Measurements from ENCODE around the gene KDM5A. TPM values are rescaled to one million over a fixed set of nuclear protein-coding genes. Genes with fewer than 3 reads are reported as not detected.
"Not testable (repeated sequence)": the region's sequence is repeated elsewhere in the genome, so short reads cannot be mapped to it uniquely, and the experiment has no call there.

Gene KDM5A
- total and polyA plus RNA-seq, 2 donors (not counting 1 experiment from before 2014, with no cell fraction given): 24.4 to 54.5 TPM

DNA sequence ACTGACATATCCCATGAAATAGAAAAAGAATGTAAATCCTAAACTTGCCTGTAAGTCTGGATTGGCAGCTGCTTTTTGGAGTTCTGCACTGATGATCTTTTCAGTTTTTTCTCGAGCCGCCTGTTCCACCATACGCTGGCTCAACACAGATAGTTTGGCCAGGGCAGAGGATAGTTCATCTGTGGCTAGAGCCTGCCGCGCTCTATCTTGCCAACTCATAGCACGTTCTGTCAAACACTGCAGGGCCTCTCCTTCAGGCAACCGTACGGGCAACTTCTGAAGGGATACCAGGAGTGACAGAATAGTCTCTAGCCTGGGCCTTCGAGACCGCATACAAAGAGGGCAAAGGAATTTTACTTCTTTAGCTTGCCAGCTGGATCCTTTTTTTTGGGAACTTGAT lies 81.7 kb downstream of the KDM5A start:
- Histone ChIP-seq H2AFZ (ENCODE audit: low read length) (no peak overlapping the region), H3K4me2 (ENCODE audit: extremely low read depth, insufficient read depth, low read length) (no peak overlapping the region), H3K9ac (ENCODE audit: insufficient read depth, low read length) (no peak overlapping the region), H4K20me1 (ENCODE audit: control insufficient read depth, extremely low read depth, insufficient read depth, low read length) (no peaks in the 10 kb centered on the region), H3K27ac (ENCODE audit: insufficient read depth, low read length) (no peak overlapping the region), H3K4me3 (replicated peaks in 1 of 4; ENCODE audit: control extremely low read depth in 1 of 4, insufficient read depth in 1 of 4, low read depth in 3 of 4, low read length in 4 of 4) (no peak overlapping the region), H3K27me3 (ENCODE audit: control insufficient read depth, insufficient read depth, low read length) (no peaks in the 10 kb centered on the region), H3K4me1 (ENCODE audit: control insufficient read depth, extremely low read depth, insufficient read depth, low read length) (no peaks in the 10 kb centered on the region), H3K36me3 (ENCODE audit: control insufficient read depth, insufficient read depth, low read length) (peaks cover 20% of the 10 kb centered on the region), H3K79me2 (ENCODE audit: control insufficient read depth, insufficient read depth, low read length) (no peaks in the 10 kb centered on the region), H3K9me3 (ENCODE audit: control insufficient read depth, insufficient read depth, low read depth, low read length) (no peaks in the 10 kb centered on the region)
- TF ChIP-seq EZH2 (IDR thresholded peaks at IDR 0.05; ENCODE audit: low read length, missing control alignments): no peak
- TF ChIP-seq CTCF (conservative IDR thresholded peaks at IDR 0.05 in 1 of 2, IDR thresholded peaks at IDR 0.05 in 1 of 2; ENCODE audit: low read depth in 1 of 2, low read length in 2 of 2): no peak
- DNase-seq (ENCODE audit: low read depth in 2 of 2): no peak

GRCh38 chr12:304805-305204 lies 84.3 kb downstream of the KDM5A start:
- Histone ChIP-seq H3K27ac (ENCODE audit: insufficient read depth, low read length) (no peak overlapping the region), H3K9me3 (ENCODE audit: control insufficient read depth, insufficient read depth, low read depth, low read length) (no peaks in the 10 kb centered on the region), H3K4me3 (replicated peaks in 1 of 4; ENCODE audit: control extremely low read depth in 1 of 4, insufficient read depth in 1 of 4, low read depth in 3 of 4, low read length in 4 of 4) (no peak overlapping the region), H3K79me2 (ENCODE audit: control insufficient read depth, insufficient read depth, low read length) (no peaks in the 10 kb centered on the region), H3K27me3 (ENCODE audit: control insufficient read depth, insufficient read depth, low read length) (no peaks in the 10 kb centered on the region), H4K20me1 (ENCODE audit: control insufficient read depth, extremely low read depth, insufficient read depth, low read length) (no peaks in the 10 kb centered on the region), H3K36me3 (ENCODE audit: control insufficient read depth, insufficient read depth, low read length) (peaks cover 10% of the 10 kb centered on the region), H3K9ac (ENCODE audit: insufficient read depth, low read length) (no peak overlapping the region), H3K4me1 (ENCODE audit: control insufficient read depth, extremely low read depth, insufficient read depth, low read length) (no peaks in the 10 kb centered on the region), H2AFZ (ENCODE audit: low read length) (no peak overlapping the region), H3K4me2 (ENCODE audit: extremely low read depth, insufficient read depth, low read length) (no peak overlapping the region)
- DNase-seq (ENCODE audit: low read depth in 2 of 2): peak; percentile 27 to 60
- no peak for TF ChIP-seq EZH2 (IDR thresholded peaks at IDR 0.05; ENCODE audit: low read length, missing control alignments)
- TF ChIP-seq CTCF (conservative IDR thresholded peaks at IDR 0.05 in 1 of 2, IDR thresholded peaks at IDR 0.05 in 1 of 2; ENCODE audit: low read depth in 1 of 2, low read length in 2 of 2): no peak

GRCh38 chr12:302766-303165 lies 86.4 kb downstream of the KDM5A start:
- H4K20me1 ChIP-seq (ENCODE audit: control insufficient read depth, extremely low read depth, insufficient read depth, low read length); H3K36me3 ChIP-seq (ENCODE audit: control insufficient read depth, insufficient read depth, low read length); H3K4me2 ChIP-seq (ENCODE audit: extremely low read depth, insufficient read depth, low read length); H3K79me2 ChIP-seq (ENCODE audit: control insufficient read depth, insufficient read depth, low read length); H3K27me3 ChIP-seq (ENCODE audit: control insufficient read depth, insufficient read depth, low read length); H3K4me3 ChIP-seq (replicated peaks in 1 of 4; ENCODE audit: control extremely low read depth in 1 of 4, insufficient read depth in 1 of 4, low read depth in 3 of 4, low read length in 4 of 4); DNase-seq (ENCODE audit: low read depth in 2 of 2); H3K9ac ChIP-seq (ENCODE audit: insufficient read depth, low read length); H3K9me3 ChIP-seq (ENCODE audit: control insufficient read depth, insufficient read depth, low read depth, low read length); H3K4me1 ChIP-seq (ENCODE audit: control insufficient read depth, extremely low read depth, insufficient read depth, low read length); H3K27ac ChIP-seq (ENCODE audit: insufficient read depth, low read length); H2AFZ ChIP-seq (ENCODE audit: low read length): not testable (repeated sequence)

DNA sequence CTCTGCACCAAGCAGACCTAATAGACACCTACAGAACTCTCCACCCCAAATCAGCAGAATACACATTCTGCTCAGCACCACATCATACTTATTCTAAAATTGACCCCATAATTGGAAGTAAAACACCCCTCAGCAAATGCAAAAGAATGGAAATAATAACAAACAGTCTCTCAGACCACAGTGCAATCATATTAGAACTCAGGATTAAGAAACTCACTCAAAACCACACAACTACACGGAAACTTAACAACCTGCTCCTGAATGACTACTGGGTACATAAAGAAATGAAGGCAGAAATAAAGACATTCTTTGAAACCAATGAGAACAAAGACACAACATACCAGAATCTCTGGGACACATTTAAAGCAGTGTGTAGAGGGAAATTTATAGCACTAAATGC lies 89.0 kb downstream of the KDM5A start:
- H3K4me2 ChIP-seq (ENCODE audit: extremely low read depth, insufficient read depth, low read length); H3K36me3 ChIP-seq (ENCODE audit: control insufficient read depth, insufficient read depth, low read length); H3K27me3 ChIP-seq (ENCODE audit: control insufficient read depth, insufficient read depth, low read length); H3K4me1 ChIP-seq (ENCODE audit: control insufficient read depth, extremely low read depth, insufficient read depth, low read length); H3K9me3 ChIP-seq (ENCODE audit: control insufficient read depth, insufficient read depth, low read depth, low read length); H3K27ac ChIP-seq (ENCODE audit: insufficient read depth, low read length); H2AFZ ChIP-seq (ENCODE audit: low read length); H3K9ac ChIP-seq (ENCODE audit: insufficient read depth, low read length); DNase-seq (ENCODE audit: low read depth in 2 of 2); H4K20me1 ChIP-seq (ENCODE audit: control insufficient read depth, extremely low read depth, insufficient read depth, low read length); H3K4me3 ChIP-seq (replicated peaks in 1 of 4; ENCODE audit: control extremely low read depth in 1 of 4, insufficient read depth in 1 of 4, low read depth in 3 of 4, low read length in 4 of 4); H3K79me2 ChIP-seq (ENCODE audit: control insufficient read depth, insufficient read depth, low read length): not testable (repeated sequence)

GRCh38 chr12:299511-299910 lies 89.6 kb downstream of the KDM5A start:
- H2AFZ ChIP-seq (ENCODE audit: low read length); DNase-seq (ENCODE audit: low read depth in 2 of 2); H3K9me3 ChIP-seq (ENCODE audit: control insufficient read depth, insufficient read depth, low read depth, low read length); H3K79me2 ChIP-seq (ENCODE audit: control insufficient read depth, insufficient read depth, low read length); H3K9ac ChIP-seq (ENCODE audit: insufficient read depth, low read length); H3K27me3 ChIP-seq (ENCODE audit: control insufficient read depth, insufficient read depth, low read length); H3K4me3 ChIP-seq (replicated peaks in 1 of 4; ENCODE audit: control extremely low read depth in 1 of 4, insufficient read depth in 1 of 4, low read depth in 3 of 4, low read length in 4 of 4); H3K36me3 ChIP-seq (ENCODE audit: control insufficient read depth, insufficient read depth, low read length); H4K20me1 ChIP-seq (ENCODE audit: control insufficient read depth, extremely low read depth, insufficient read depth, low read length); H3K4me2 ChIP-seq (ENCODE audit: extremely low read depth, insufficient read depth, low read length); H3K27ac ChIP-seq (ENCODE audit: insufficient read depth, low read length); H3K4me1 ChIP-seq (ENCODE audit: control insufficient read depth, extremely low read depth, insufficient read depth, low read length): not testable (repeated sequence)

All from fibroblast of lung (primary cell).